GM19468 (cell line): Measurements from ENCODE around the gene CLIP4.

Experiments
- ATAC-seq: cut with Tn5 transposase; IDR thresholded peaks from one replicate; pipeline ENCODE4 v1.9.1; 2021; ENCODE audit warnings: mild to moderate bottlenecking, moderate library complexity, moderate number of reproducible peaks; ENCODE audit not compliant: unreplicated experiment; ENCODE audit errors: extremely low read depth

The CLIP4 gene

GRCh38 chr2:29182920-29183319 is 67.7 kb downstream of the CLIP4 start:
- no peak for ATAC-seq

- no peak for ATAC-seq
These were observed 69.3 kb downstream of the CLIP4 start for GRCh38 chr2:29184531-29184930.

- no peak for ATAC-seq
These were observed 71.6 kb downstream of the CLIP4 start for GRCh38 chr2:29186817-29187216.

GRCh38 chr2:29187926-29188325 is 72.7 kb downstream of the CLIP4 start:
- no peak for ATAC-seq

GRCh38 chr2:29189052-29189451 is 73.8 kb downstream of the CLIP4 start:
- no peak for ATAC-seq

GRCh38 chr2:29191817-29192216 is 76.6 kb downstream of the CLIP4 start:
- no peak for ATAC-seq

GRCh38 chr2:29192526-29192925 is 77.3 kb downstream of the CLIP4 start:
- ATAC-seq: no peak

- ATAC-seq: no peak
These were observed 77.9 kb downstream of the CLIP4 start for GRCh38 chr2:29193111-29193510.

GRCh38 chr2:29193681-29194080 is 78.5 kb downstream of the CLIP4 start:
- ATAC-seq: no peak

- ATAC-seq: no peak
These were observed 80.6 kb downstream of the CLIP4 start for GRCh38 chr2:29195796-29196195.

- ATAC-seq: no peak
These were observed 81.9 kb downstream of the CLIP4 start for GRCh38 chr2:29196792-29197788.

GRCh38 chr2:29201979-29202378 is 86.8 kb downstream of the CLIP4 start:
- no peak for ATAC-seq

- ATAC-seq: no peak
These were observed 87.7 kb downstream of the CLIP4 start for GRCh38 chr2:29202819-29203495.

GRCh38 chr2:29206941-29207340 is 91.7 kb downstream of the CLIP4 start:
- no peak for ATAC-seq

- no peak for ATAC-seq
These were observed 92.3 kb downstream of the CLIP4 start for GRCh38 chr2:29207352-29208148.

- ATAC-seq: no peak
These were observed 94.3 kb downstream of the CLIP4 start for GRCh38 chr2:29209551-29209950.

- no peak for ATAC-seq
These were observed 96.8 kb downstream of the CLIP4 start for GRCh38 chr2:29212009-29212408.

GRCh38 chr2:29213888-29214291 is 98.7 kb downstream of the CLIP4 start:
- ATAC-seq: no peak

- no peak for ATAC-seq
These were observed 99.9 kb downstream of the CLIP4 start for GRCh38 chr2:29215073-29215472.

- ATAC-seq: no peak
These were observed 100.8 kb downstream of the CLIP4 start for GRCh38 chr2:29215739-29216608.
